Activated T-cell treated with anti-CD3 and anti-CD28 coated beads for 24 hours (primary cell): ENCODE results near the gene PTF1A.

Experiments
- DNase-seq: peaks from one replicate; pipeline ENCODE4 v3.0.0-alpha.2; 2020; ENCODE audit warnings: low read depth

Gene PTF1A

DNA sequence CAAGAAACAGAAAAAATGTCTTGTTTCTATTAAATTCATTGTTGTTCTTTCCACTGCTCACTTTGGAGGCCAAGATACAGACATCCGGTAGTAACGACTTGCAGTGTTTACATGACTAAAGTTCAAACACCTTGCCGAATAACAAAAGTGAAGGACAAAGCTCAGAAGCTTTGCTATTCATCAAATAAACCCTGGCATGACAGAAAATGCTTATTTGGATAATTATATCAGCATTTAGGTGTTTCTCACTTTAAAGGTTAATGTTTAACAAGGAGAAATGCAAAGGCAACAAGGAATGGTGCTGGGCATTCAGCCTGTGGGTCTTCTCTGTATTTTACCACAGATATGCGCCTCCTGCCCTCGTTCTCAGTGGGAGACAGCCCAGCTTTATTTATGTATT, 5.4 kb upstream of the PTF1A start:
- DNase-seq = no peak

DNA sequence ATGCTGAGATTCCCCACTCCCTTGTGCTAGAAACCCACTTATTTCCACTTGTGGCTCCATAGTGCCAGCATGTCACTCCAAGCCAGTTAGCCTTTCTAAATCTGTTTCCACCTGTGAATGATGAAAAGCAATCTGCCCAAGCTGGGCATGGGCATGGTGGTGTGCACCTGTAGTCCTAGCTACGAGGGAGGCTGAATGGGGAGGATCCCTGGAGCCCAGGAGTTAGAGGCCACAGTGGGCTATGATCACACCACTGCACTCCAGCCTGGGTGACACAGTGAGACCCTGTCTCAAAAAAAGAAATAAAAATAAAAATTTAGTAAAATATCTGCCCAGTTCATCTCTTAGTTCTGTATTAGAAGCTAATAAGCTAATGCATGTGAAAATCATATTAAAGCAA, 5.0 kb upstream of the PTF1A start:
- no peak for DNase-seq

DNA sequence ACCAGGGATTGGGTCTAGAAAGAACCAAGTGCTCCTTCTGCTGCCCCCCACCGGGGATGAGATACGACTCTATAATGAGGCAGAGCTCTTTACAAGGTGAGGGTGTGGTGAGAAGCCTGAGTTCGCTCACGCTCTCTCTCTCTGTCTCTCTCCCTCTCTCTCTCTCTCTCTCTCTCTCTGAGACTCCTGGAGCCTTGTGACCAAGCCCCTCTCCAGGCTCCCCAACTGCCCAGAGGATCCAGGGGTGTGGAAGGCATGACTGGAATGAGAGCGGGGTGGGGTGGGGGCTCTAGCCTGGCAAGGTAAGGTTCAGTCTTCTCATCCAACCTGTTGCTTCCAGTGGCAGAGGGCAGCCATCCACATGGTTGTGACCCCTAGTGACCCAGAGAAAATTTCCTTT, 3.1 kb upstream of the PTF1A start:
- no peak for DNase-seq

DNA sequence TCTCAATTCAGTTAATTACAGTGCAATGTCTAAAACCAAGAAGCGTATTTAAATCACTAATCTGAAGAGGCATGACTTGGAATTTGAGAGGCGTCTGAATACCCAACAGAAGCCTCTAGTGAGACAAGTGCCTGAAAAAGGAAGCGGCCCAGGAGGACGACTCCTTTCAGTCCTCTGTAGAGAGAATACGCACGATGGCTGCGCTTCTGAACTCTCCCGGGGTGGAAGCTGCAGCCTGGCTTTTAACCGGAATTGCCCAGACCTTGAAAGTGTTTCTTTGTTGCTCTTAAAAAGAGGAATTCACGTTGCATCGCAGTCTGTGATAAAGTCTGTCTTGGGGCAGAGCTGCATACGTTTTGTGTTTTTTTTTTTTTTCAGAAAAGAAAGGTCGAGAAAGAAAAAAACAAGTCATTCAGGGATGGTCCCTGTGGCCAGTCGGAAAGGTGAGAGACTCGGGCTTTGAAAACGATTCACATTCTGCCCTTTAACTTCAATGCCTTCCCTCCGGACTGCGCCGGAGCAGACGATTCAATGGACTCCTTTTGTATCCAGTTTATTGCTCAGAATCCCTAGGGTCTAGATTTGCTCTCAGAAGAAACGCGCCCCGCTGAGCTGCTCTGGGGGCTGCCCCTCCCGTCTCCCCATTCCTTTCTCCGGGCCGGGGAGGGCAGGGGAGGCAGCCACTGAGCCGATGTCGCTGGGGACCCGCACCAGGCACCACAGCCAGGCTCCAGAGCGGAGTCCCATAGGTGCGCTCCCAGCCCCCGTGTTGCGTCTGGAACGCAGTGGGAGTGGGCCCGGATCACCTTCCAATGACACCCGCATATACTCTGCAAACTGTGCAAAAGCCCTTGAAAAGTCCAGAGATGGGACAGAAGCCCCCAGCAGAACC, 994 bp upstream of the PTF1A start:
- no peak for DNase-seq

DNA sequence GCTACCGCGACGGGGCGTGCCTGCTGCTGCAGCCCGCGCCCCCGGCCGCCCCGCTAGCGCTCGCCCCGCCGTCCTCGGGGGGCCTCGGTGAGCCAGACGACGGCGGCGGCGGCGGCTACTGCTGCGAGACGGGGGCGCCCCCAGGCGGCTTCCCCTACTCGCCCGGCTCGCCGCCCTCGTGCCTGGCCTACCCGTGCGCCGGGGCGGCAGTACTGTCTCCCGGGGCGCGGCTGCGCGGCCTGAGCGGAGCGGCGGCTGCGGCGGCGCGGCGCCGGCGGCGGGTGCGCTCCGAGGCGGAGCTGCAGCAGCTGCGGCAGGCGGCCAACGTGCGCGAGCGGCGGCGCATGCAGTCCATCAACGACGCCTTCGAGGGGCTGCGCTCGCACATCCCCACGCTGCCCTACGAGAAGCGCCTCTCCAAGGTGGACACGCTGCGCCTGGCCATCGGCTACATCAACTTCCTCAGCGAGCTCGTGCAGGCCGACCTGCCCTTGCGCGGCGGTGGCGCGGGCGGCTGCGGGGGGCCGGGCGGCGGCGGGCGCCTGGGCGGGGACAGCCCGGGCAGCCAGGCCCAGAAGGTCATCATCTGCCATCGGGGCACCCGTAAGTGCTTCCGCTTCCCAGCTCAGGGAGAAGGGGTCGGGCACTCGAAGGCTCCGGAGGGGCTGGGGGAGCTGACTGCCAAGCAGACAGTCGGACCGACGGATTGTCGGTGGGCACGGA, 761 bp downstream of the PTF1A start:
- DNase-seq = no peak

DNA sequence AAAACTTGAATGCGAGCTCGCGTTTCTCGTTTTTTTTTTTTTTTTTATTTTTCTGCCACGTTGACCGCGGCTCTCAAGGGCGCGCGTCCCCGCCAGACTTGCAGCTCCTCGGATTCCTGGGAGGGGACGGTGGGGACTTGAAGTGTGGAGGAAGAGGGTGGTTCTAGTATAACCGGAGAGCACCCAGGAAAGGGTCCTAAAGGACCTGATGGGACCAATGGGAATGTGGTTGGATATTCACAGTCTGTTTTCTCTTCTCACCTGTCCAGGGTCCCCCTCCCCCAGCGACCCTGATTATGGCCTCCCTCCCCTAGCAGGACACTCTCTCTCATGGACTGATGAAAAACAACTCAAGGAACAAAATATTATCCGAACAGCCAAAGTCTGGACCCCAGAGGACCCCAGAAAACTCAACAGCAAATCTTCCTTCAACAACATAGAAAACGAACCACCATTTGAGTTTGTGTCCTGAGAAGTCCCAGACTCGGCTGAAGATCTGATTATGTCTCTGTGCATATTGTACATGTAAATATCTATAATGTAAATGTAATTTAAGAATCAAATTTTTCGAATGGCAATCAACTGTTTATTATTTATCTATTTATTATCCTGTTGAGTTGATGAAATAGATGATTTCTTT, 1.4 kb downstream of the PTF1A start:
- DNase-seq = no peak

DNA sequence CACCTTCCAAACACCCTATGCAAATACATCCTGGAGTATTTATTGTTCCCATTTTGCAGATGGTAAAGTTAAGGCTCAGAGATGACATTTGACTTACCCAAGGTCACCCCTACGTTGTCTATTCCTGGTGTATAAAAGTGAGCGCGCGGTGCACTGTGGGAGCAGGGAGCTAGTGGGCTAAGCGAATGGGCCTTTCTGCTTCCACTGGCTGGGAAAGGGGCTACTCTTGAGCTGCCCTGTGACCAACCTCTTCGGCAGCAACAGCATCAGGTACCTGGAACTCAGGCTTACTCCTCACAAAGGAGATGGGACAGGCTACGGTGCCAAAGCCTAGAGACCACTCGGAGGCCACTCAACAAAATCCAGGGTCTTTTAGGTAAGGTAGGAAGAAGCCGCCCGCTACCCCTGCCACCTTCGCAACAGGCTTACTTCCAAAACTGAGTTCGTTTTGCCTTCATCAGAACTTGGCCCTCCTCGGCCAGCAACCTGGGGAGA, 2.4 kb downstream of the PTF1A start:
- DNase-seq = no peak

DNA sequence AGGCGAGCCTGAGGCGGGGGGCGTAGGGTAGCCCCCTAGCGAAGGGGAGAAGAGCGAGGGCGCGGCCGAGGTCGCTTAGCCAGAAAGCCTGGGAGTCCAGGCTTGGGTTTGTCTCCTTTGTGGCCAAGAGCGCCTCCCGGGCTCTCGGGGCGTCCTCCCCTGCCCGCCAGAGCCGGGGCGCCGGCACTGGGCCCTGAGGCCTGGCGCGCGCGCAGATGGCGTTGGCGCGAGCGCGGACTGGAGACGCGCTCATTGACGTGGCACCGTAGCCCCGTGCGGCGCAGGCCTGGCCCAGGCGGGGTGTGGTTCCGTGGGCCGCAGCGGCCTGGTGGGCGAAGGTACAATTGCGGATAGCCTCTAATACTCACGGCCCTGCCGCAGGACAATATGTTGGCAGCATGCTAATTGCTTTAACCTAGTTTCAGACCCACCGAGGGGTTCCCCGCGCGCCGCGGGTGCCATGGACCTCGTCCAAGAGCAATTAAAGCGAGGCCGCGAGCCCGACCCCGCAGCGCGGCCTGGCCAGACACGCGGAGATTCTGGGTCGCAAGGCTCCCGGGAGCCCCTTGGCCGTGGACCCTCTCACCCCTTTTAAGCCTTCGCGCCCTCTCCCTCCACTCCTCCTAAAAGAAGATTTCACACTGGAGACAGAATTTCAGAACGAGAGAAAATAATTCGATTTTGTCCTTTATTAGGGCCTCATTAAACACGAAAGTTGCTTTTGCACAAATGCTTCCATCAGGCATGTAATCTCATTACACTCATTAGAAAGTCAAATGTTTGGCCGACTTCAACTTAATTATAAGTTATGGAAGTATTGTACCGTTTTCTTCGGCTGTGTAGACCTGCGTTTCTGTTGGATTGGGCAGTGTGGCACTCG, 3.1 kb downstream of the PTF1A start:
- DNase-seq = no peak

DNA sequence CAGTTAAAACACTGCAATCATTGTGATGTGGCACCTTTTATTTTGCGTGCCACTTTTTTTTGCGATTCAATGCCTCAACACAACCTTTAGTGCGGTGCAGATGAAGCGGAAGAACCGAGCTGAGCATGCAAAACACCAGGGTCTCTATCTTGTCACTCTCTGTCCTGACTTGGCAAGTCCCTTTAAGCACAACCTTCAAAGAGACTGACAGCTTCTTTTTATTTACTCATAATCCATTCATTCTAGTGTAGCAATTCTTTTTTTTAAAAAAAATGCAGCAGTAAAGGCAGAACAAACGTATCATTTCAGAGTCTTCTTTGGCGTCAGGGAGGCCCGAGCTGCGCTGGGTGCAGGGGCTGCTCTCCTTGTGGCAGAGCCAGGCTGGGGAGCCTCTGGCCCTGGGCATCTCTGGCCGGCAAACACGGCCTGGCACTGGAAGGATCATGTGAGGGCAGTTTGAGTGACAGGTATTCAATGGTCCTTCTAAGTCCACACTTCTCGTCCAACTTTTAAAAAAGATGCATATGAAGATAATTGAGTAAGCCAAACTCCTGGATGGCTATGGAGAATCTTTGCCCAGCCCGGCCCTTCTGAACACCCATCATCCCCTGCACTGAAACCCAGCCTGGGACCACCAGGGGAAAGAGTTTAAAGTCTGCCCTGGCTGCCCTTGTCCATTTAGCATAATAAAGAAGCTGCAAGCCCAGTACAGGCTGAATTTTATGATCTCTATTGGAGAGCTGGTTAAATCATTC, 3.9 kb downstream of the PTF1A start:
- DNase-seq = no peak

DNA sequence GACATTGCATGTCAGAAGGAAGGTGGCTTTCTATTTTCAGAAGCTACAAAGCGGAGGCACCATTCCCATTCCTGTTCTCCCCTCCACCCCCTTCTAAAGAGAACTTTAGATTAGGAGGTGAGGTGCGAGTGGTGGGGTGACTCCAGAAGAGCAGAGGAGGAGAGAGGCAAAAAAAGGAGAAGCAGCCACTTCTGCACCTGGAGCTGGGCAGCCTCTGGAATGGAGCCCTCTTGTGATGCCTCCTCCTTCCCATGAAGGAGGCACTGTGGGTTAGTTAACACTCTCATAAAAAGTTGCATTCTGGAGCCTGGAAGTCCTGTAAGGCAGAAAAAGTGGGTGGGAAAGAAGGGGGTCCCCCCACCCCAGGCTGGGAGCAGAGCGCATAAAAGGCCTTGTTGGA, 4.8 kb downstream of the PTF1A start:
- no peak for DNase-seq

DNA sequence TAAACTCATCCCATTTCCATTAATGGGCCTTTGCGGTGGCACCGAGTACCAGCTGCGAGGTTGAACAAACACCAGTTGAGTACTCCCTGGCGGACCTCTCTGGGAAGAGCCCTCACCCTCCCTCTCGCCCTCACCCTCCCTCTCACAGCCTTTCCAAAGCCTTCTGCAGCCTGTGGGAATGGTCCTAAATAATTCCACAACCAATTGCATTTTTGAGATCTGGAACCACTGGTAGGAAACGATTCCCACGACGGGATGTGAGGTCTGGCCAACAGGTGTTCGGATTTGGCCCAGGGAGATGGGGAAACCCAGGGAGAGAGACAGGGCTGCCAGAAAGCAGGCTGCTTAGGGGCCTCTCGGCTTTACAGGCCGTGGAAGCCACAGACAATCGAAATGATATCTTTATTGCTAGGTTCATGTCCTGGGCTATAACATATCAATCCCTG, 5.3 kb downstream of the PTF1A start:
- DNase-seq = no peak

DNA sequence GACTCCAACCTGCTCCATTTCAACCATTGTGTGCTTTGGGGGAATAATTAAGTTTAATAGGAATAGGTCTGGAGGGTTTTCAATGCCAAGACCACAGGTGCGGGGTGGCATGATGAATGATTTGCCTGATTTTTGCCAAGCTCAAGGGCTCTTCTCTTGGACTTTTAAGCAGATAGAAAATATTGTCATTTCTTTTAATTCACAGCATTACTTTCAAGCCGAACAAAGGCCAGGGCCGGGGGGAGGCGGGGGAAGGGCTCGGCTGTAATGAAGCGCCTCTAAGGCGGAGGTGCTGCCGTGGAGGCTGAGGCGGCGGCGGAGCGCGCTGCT, 6.5 kb downstream of the PTF1A start:
- DNase-seq = no peak

DNA sequence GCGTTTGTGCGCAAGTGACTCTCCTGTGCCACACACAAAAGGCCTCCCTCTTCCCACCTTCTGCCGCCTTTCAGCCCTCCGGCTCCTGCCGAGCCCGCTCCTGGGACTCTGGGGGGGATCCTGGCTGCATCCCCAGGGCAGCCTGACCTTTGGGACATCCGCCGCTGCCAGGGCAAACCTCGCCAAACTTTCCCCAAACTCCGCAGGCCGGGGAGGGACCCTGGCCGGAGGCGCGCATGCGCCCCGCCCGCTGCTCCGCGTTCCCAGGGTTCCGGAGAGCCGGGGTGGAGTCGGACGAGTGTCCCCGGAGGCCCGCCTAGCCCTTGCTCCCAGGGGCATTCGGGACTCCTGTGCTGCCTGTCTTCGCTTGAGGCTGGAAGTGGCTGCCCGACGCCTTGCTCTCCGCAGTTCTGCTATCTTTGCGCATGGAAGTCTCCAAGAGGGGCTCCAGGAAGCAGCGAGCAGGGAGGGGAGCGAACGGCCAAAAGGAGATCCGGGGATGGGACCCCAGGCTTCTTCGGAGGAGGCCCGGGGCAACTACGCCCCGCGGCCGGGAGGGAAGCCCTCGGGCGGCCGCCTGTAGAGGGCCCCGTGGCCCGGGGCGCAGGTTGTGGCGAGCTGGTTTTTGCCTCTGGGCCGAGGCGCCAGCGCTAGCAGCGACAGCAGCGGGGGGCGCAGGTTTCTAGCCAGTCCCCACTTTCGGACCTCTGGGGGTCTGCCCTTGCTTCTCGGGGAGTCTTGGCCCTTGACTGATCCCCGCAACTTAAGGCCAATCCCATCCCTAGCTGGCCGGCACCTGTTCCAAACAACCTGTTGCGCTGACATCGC, 7.0 kb downstream of the PTF1A start:
- DNase-seq = no peak

DNA sequence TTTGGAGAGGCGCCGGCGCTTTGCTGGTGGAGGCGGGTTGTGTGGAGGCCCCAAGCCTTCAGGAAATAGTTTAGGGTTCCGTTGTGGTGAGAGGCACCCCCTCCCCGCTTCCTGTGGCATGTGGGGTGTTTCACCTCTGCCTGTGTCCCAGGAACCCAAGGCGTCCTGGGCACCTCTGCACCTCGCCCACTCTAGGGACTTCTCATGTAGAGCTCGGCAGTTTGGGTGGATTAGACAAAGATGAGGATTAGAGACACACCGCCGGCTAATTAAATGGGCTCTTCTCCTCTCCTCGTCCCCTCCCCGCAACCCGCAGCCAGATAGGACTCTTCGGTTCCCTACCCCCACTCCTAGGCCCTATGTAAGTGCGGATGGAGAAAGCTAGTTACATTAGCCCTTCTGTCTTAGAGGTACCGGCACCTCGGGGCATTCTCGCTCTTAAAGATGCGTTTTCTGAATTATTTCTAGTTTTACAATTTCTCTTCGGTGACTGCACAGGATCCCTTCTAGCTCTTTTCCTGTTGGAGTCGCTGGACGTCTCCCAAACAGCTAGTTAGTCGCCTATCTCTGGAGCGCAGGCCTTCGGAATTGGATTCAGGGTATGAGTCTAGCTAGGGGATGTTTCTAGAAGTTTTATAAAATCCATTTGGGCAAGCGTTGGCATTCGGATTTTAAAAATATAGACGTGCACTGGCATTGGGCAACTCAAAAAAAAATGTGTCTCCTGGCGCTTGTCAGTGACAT, 7.8 kb downstream of the PTF1A start:
- no peak for DNase-seq

DNA sequence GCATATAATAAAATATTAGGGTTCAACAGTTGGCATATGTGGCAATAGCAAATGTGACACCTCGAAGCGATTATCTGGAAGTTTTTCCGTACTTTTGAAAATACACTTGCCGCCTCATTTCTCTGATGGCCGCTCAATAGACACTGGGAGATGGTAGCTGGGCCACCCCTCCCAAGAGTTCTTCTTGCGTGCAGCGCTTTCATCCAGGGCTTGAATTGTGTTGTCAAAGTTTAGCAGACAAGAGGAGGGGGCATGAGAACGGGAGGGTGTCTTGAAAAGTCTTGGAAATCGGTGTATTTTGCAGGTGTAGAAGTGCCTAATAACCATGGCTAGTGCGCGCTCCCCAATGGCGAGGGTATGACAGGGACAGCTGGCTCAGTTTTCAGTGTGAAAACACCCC, 8.5 kb downstream of the PTF1A start:
- no peak for DNase-seq

DNA sequence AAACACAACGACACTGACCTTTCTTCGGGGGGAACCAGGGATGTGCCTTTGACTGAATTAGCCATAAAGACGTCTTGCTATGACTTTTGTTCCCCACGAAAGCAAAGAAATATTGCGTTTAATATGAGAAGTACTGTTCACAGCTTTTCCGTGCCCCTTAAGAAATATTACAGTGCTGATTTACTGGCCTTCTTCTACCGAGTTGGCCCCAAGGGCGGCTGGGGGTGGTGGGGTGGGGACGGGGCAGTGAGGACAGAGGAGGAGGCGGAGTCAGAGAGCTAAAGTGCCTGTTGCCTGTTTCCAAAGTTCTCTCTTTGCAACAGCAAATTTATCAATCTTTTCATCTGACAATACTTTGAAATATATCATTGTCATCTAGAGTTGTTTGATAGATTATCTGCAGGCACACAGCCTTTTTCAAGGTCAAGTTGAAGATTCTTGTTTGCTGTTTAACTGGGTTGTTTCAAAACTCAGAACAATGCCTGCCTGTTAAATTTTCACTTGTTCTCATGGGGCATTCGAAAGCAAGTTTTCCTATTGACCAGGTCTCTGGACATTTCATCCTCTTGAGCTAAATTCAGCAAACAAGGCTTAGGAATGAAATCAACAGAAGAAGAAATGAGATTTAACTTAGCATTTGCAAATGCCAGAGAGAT, 9.0 kb downstream of the PTF1A start:
- DNase-seq = no peak

DNA sequence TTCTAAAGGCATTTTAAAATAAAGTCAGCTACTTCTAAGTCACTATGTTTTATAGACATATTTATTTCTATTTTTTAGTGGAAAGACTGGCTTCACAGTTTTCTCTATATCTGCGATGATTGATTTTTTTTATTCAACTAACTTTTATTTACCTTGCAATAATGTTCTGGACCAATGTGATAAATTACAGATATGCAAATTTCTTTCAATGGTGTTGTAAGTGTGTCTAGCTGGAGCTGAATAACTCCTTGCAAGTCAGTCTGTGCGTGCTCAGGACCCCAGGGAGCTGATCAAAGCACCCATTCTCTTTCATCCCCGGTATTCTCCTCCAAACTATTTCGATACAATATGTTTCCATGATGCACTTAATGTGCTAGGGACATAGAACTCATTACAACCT, 9.7 kb downstream of the PTF1A start:
- no peak for DNase-seq

DNA sequence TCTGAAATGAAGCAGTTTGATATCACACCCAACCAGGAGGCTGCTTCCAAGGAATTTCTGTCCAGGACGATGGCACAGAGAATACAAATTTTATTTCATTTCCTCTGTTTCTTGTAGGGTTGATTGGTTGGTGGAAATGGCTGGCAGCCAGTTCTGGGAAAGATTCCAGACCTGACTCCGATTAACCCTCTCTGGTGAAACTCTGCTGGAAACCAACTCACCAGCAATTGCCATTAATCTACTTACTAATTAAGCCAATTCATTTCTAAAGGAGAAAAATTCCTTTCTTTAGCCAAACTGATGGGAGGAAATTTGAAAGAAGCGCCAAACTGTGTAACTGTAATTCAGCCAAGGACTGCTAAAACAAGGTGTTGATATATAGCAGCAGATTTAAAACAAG, 10.7 kb downstream of the PTF1A start:
- no peak for DNase-seq
